ENCODE data around the gene SLC16A5. TPM values are rescaled to one million over a fixed set of nuclear protein-coding genes. Genes with fewer than 3 reads are reported as not detected.
A peak's percentile ranks its signal among the peaks of the same experiment; 100 is the strongest.

Gene SLC16A5
- total and polyA plus RNA-seq, 2 experiments from 2014 or later = 9.9 to 47.1 TPM

DNA sequence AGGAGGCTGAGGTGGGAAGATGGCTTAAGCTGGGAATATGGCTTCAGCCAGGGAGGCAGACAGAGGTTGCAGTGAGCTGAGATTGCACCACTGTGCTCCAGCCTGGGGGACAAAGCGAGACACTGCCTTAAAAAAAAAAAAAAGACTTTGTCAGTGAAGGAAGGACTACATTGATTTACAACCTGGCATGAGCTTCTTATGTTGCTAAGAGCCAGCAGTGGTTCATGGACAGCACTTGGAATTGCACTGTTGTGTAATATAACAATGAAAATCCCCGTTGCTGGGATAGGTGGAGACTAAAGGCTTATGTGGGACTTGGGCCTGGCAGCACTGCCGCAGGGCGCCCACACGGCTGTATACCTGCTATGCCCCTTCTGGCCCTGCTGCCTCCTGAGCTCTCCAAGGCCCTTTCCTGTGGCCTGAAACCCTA lies 14.1 kb upstream of the SLC16A5 start:
- peaks cover 5% of the 10 kb centered on the region for H3K4me1 ChIP-seq (ENCODE audit: low read depth)
- H3K4me3 ChIP-seq = no peak overlapping the region
- H3K27me3 ChIP-seq = no peaks in the 10 kb centered on the region
- no peaks in the 10 kb centered on the region for H3K36me3 ChIP-seq
- TF ChIP-seq, protein P1, sequence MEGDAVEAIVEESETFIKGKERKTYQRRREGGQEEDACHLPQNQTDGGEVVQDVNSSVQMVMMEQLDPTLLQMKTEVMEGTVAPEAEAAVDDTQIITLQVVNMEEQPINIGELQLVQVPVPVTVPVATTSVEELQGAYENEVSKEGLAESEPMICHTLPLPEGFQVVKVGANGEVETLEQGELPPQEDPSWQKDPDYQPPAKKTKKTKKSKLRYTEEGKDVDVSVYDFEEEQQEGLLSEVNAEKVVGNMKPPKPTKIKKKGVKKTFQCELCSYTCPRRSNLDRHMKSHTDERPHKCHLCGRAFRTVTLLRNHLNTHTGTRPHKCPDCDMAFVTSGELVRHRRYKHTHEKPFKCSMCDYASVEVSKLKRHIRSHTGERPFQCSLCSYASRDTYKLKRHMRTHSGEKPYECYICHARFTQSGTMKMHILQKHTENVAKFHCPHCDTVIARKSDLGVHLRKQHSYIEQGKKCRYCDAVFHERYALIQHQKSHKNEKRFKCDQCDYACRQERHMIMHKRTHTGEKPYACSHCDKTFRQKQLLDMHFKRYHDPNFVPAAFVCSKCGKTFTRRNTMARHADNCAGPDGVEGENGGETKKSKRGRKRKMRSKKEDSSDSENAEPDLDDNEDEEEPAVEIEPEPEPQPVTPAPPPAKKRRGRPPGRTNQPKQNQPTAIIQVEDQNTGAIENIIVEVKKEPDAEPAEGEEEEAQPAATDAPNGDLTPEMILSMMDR (IDR thresholded peaks at IDR 0.05; ENCODE audit: low read depth, low read length) = no peak
- H3K9me3 ChIP-seq (ENCODE audit: low read depth) = no peaks in the 10 kb centered on the region
- no peak for DNase-seq (ENCODE audit: low read depth in 1 of 2, low spot score in 1 of 2)
- H3K27ac ChIP-seq = no peak overlapping the region

DNA sequence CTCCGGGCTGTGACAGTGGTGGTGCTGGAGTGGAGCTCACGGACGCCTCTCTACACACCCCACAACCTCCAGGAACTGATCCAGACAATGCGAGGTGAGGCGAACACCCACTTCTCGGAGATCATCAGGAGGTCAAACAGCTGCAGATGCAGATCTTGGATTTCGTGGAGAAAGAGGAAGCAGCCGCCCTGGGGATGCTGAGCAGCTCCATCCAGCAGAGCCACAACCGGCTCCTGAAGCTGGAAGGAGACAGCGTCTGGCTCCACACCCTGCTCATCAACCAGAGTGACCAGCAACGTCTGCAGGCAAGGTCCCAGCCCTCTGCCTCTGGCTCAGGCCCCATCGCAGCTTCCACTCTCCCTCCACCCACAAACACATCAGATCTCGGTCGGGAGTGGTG lies 13.2 kb upstream of the SLC16A5 start:
- H3K27ac ChIP-seq = no peak overlapping the region
- TF ChIP-seq, protein P1 (IDR thresholded peaks at IDR 0.05; ENCODE audit: low read depth, low read length) = no peak

DNA sequence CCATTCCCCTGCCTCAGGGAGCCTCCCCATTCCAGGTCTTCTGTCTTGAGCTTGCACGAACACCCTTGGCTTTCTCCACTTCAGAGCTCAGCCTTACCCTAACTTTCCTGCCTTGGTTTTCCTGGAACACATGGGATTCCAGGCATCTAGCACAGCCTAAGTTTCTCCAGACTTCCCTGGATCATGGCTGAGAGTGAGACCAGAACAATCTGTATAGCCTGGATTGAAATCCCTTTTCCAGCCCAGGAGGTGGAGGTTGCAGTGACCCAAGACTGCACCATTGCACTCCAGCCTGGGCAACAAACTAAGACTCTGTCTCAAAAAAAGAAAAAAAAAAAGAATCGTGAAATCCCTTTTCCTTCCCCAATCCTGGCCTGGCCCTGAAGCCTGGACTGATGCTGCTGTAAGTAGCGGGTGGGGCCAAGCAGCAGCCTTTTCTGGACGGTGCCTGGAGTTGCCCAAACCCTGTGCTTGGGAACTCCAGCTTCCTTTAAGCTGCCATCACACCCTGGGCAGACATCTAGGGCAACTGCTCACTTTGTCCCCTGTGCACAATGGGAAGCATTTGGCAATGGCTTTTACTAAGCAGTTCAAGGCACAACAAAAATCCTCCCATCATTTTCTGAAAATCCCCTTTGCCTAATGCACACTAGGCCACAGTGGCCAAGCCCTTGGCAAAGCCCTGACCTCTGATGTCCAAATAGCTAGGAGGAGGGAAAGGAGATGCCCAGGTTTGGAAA lies 12.0 kb upstream of the SLC16A5 start:
- no peak overlapping the region for H3K4me3 ChIP-seq
- H3K9me3 ChIP-seq (ENCODE audit: low read depth) = no peaks in the 10 kb centered on the region
- TF ChIP-seq, protein P1 (IDR thresholded peaks at IDR 0.05; ENCODE audit: low read depth, low read length) = no peak
- no peaks in the 10 kb centered on the region for H3K36me3 ChIP-seq
- no peak overlapping the region for H3K27ac ChIP-seq
- DNase-seq (ENCODE audit: low read depth in 1 of 2, low spot score in 1 of 2) = no peak
- peaks cover 5% of the 10 kb centered on the region for H3K4me1 ChIP-seq (ENCODE audit: low read depth)
- H3K27me3 ChIP-seq = no peaks in the 10 kb centered on the region

More for the DNA sequence above, 13.2 kb upstream of the SLC16A5 start:
- Histone ChIP-seq H3K36me3 (no peaks in the 10 kb centered on the region), H3K4me3 (no peak overlapping the region), H3K4me1 (ENCODE audit: low read depth) (peaks cover 5% of the 10 kb centered on the region), H3K9me3 (ENCODE audit: low read depth) (no peaks in the 10 kb centered on the region), H3K27me3 (no peaks in the 10 kb centered on the region)
- DNase-seq (ENCODE audit: low read depth in 1 of 2, low spot score in 1 of 2) = no peak

DNA sequence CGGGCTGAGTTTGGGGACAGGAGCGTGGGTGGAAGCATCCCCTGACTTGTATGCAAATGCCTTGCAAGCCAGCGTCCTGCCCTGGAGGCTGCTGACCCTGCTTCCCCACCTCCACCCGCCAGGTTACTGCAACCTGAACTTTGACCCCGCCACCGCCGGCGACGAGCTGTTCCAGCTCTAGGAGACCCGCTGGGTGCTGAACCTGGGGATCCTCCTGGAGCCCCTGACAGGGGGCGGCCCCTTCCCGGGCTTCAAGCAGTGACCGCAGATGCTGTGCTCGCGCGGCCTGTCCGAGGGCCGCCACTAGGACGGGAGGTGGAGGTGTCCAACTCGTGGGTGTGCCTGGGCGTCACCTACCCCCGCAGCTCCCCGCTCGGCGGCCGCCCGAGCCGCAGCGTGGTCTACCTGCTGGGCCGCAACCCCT lies 10.7 kb upstream of the SLC16A5 start:
- H3K27ac ChIP-seq = no peak overlapping the region
- no peaks in the 10 kb centered on the region for H3K27me3 ChIP-seq
- no peak for DNase-seq (ENCODE audit: low read depth in 1 of 2, low spot score in 1 of 2)
- peaks cover under 1% of the 10 kb centered on the region for H3K4me1 ChIP-seq (ENCODE audit: low read depth)
- H3K4me3 ChIP-seq = no peak overlapping the region
- H3K9me3 ChIP-seq (ENCODE audit: low read depth) = no peaks in the 10 kb centered on the region
- TF ChIP-seq, protein P1 (IDR thresholded peaks at IDR 0.05; ENCODE audit: low read depth, low read length) = no peak
- H3K36me3 ChIP-seq = no peaks in the 10 kb centered on the region

DNA sequence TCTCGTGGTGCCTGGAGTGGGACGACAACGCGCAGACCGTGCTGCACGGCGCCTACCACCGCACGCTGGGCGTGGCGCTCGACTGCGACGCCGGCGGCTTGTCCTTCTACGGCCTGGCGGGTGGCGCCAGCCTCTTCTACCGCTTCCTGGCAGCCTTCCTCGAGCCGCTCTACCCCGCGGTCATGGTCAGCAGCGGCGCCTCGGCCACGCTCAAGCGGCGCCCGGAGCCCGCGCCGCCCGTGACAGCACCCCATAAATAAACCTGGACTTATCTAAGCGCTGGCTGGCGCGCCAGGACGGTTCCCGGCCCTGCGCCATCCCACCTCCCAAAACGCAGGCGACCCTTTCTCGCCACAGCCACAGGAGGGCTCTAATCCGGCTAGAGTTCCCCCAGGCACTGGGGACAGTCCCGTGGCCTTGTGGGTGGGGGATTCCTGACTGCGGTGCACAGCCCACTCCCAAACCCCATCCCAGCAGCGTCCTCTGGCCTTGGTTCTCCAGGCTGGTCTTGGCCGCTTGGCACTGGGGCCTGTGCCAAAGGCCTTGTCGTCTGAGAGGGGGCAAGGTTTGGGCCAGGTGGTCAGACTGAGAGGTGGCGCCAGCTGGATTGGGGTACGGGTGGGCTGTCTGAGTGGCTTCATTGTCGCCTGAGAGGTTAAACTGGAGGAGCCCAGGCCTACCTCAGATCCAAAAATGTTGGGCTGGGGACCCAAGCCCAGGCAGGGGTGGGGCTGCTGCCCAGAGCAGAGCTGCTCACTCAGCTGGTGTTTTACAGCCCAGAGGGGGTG lies 10.1 kb upstream of the SLC16A5 start:
- Histone ChIP-seq H3K36me3 (no peaks in the 10 kb centered on the region), H3K4me1 (ENCODE audit: low read depth) (no peaks in the 10 kb centered on the region), H3K9me3 (ENCODE audit: low read depth) (no peaks in the 10 kb centered on the region), H3K4me3 (no peak overlapping the region), H3K27ac (no peak overlapping the region), H3K27me3 (no peaks in the 10 kb centered on the region)
- TF ChIP-seq, protein P1 (IDR thresholded peaks at IDR 0.05; ENCODE audit: low read depth, low read length) = no peak
- DNase-seq (ENCODE audit: low read depth in 1 of 2, low spot score in 1 of 2) = peak in 1 of 2 donors; percentile 48

All from cardiac muscle cell (in vitro differentiated cells and primary cell).